HTERT RPE-1 (cell line): ENCODE data around the gene TRAF5.
"Not testable (repeated sequence)": the region's sequence is repeated elsewhere in the genome, so short reads cannot be mapped to it uniquely, and the experiment has no call there.

ENCODE experiments used
- in situ Hi-C: fragments of 300-500 bp; cut with MboI; formaldehyde crosslinking; loops from 4 replicates; pipeline ENCODE4 v1.14.3; 2020; ENCODE audit warnings: low sequenced_read_pairs

The TRAF5 gene

GRCh38 chr1:211376807-211377470, 50.3 kb downstream of the TRAF5 start:
- in situ Hi-C loops, result no loop called here

GRCh38 chr1:211377539-211378450, 51.2 kb downstream of the TRAF5 start:
- in situ Hi-C loops, result no loop called here

- in situ Hi-C loops, result no loop called here
Observed at GRCh38 chr1:211378844-211379243, 52.2 kb downstream of the TRAF5 start.

GRCh38 chr1:211379446-211379845, 52.8 kb downstream of the TRAF5 start:
- in situ Hi-C loops, result no loop called here

GRCh38 chr1:211381481-211382181, 55.0 kb downstream of the TRAF5 start:
- in situ Hi-C loops, result no loop called here

GRCh38 chr1:211382182-211382713, 55.6 kb downstream of the TRAF5 start:
- in situ Hi-C loops, result no loop called here

- in situ Hi-C loops, result no loop called here
Observed at GRCh38 chr1:211382714-211383480, 56.3 kb downstream of the TRAF5 start.

GRCh38 chr1:211384524-211384923, 57.9 kb downstream of the TRAF5 start:
- in situ Hi-C loops, result no loop called here

- in situ Hi-C loops, result no loop called here
Observed at GRCh38 chr1:211386921-211387320, 60.3 kb downstream of the TRAF5 start.

- in situ Hi-C loops, result not testable (repeated sequence)
Observed at GRCh38 chr1:211390829-211391228, 64.2 kb downstream of the TRAF5 start.

GRCh38 chr1:211393203-211393602, 66.6 kb downstream of the TRAF5 start:
- in situ Hi-C loops, result no loop called here

- in situ Hi-C loops, result not testable (repeated sequence)
Observed at GRCh38 chr1:211398266-211398930, 71.8 kb downstream of the TRAF5 start.

- in situ Hi-C loops, result not testable (repeated sequence)
Observed at GRCh38 chr1:211399851-211400393, 73.3 kb downstream of the TRAF5 start.

- in situ Hi-C loops, result not testable (repeated sequence)
Observed at GRCh38 chr1:211401751-211402150, 75.1 kb downstream of the TRAF5 start.

- in situ Hi-C loops, result not testable (repeated sequence)
Observed at GRCh38 chr1:211406086-211406485, 79.5 kb downstream of the TRAF5 start.

- in situ Hi-C loops, result not testable (repeated sequence)
Observed at GRCh38 chr1:211407749-211408148, 81.1 kb downstream of the TRAF5 start.

GRCh38 chr1:211411639-211412038, 85.0 kb downstream of the TRAF5 start:
- in situ Hi-C loops, result no loop called here

GRCh38 chr1:211415700-211416099, 89.1 kb downstream of the TRAF5 start:
- in situ Hi-C loops, result no loop called here

GRCh38 chr1:211416246-211416627, 89.6 kb downstream of the TRAF5 start:
- in situ Hi-C loops, result not testable (repeated sequence)
